Measurements from ENCODE around the gene MRC1. TPM values are rescaled to one million over a fixed set of nuclear protein-coding genes. Genes with fewer than 3 reads are reported as not detected.

MRC1 gene
- total and polyA plus RNA-seq, 9 of the 15 experiments (the other 6 are each of a cell fraction or from before 2014, with no cell fraction given): 0.01 to 0.20 (median 0.03) TPM; not detected in 5

DNA sequence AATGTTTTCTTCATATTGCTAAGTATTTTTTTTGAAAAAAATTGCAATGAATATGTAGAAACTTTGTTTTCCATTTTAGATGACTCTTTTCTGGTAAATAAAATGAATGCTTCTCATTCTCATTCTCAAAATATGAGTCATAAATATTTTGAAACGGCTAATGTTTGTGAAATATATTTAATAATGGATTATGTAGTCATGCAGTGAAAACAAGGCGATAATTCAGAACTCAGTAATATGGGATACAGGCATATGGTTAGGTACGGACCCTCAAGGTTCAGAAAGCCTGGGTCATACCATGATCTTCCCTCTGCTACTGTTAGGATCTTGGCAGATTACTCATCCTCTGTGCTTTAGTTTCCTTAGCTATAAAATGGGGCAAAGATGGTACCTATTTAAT, 96.3 kb downstream of the MRC1 start (continued):
- TF ChIP-seq ATF3 (IDR thresholded peaks at IDR 0.05) (no peak), ATF3 (CRISPR knock-in tag; conservative IDR thresholded peaks at IDR 0.05) (no peak), PRPF4 (IDR thresholded peaks at IDR 0.05; ENCODE audit: insufficient read depth, low read depth, low read length, poor library complexity, severe bottlenecking) (no peak), ZNF24 (IDR thresholded peaks at IDR 0.05) (no peak), NR4A1 (CRISPR knock-in tag; IDR thresholded peaks at IDR 0.05) (no peak), NR4A1 (tag; IDR thresholded peaks at IDR 0.05) (no peak)
- TF ChIP-seq, protein P1, sequence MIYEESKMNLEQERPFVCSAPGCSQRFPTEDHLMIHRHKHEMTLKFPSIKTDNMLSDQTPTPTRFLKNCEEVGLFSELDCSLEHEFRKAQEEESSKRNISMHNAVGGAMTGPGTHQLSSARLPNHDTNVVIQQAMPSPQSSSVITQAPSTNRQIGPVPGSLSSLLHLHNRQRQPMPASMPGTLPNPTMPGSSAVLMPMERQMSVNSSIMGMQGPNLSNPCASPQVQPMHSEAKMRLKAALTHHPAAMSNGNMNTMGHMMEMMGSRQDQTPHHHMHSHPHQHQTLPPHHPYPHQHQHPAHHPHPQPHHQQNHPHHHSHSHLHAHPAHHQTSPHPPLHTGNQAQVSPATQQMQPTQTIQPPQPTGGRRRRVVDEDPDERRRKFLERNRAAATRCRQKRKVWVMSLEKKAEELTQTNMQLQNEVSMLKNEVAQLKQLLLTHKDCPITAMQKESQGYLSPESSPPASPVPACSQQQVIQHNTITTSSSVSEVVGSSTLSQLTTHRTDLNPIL (CRISPR knock-in tag; IDR thresholded peaks at IDR 0.05): no peak
- TF ChIP-seq, protein P2, sequence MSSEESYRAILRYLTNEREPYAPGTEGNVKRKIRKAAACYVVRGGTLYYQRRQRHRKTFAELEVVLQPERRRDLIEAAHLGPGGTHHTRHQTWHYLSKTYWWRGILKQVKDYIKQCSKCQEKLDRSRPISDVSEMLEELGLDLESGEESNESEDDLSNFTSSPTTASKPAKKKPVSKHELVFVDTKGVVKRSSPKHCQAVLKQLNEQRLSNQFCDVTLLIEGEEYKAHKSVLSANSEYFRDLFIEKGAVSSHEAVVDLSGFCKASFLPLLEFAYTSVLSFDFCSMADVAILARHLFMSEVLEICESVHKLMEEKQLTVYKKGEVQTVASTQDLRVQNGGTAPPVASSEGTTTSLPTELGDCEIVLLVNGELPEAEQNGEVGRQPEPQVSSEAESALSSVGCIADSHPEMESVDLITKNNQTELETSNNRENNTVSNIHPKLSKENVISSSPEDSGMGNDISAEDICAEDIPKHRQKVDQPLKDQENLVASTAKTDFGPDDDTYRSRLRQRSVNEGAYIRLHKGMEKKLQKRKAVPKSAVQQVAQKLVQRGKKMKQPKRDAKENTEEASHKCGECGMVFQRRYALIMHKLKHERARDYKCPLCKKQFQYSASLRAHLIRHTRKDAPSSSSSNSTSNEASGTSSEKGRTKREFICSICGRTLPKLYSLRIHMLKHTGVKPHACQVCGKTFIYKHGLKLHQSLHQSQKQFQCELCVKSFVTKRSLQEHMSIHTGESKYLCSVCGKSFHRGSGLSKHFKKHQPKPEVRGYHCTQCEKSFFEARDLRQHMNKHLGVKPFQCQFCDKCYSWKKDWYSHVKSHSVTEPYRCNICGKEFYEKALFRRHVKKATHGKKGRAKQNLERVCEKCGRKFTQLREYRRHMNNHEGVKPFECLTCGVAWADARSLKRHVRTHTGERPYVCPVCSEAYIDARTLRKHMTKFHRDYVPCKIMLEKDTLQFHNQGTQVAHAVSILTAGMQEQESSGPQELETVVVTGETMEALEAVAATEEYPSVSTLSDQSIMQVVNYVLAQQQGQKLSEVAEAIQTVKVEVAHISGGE (CRISPR knock-in tag; IDR thresholded peaks at IDR 0.05): no peak

All from K562 (cell line).